ENCODE results near the gene CEP76.
"Not testable (repeated sequence)": the region's sequence is repeated elsewhere in the genome, so short reads cannot be mapped to it uniquely, and the experiment has no call there.

DNA sequence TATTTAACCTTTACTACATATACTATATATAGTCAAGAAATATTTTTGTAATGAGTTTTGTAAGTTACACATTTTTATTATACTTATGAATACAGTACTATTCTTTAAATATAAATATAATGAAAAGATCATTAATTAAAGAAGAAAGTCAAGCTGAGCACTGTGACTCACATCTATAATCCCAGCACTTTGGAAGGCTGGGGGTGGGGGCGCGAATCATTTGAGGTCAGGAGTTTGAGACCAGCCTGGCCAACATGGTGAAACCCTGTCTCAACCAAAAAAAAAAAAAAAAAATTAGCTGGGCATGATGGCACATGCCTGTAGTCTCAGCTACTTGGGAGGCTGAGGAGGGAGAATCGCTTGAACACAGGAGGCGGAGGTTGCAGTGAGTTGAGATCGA lies 58.8 kb downstream of the CEP76 start:
- not testable (repeated sequence) for TF ChIP-seq ZNF8 (CRISPR knock-in tag; IDR thresholded peaks at IDR 0.05); ISL1 (CRISPR knock-in tag; IDR thresholded peaks at IDR 0.05); ZC3H10 (CRISPR knock-in tag; IDR thresholded peaks at IDR 0.05); ZNF565 (CRISPR knock-in tag; conservative IDR thresholded peaks at IDR 0.05; ENCODE audit: low read depth); ESRRG (CRISPR knock-in tag; IDR thresholded peaks at IDR 0.05); OSR1 (CRISPR knock-in tag; IDR thresholded peaks at IDR 0.05); GLIS3 (CRISPR knock-in tag; IDR thresholded peaks at IDR 0.05); RARB (CRISPR knock-in tag; IDR thresholded peaks at IDR 0.05); PPARA (CRISPR knock-in tag; IDR thresholded peaks at IDR 0.05; ENCODE audit: borderline replicate concordance); TCF4 (CRISPR knock-in tag; IDR thresholded peaks at IDR 0.05; ENCODE audit: borderline replicate concordance); ZFP30 (CRISPR knock-in tag; IDR thresholded peaks at IDR 0.05)
- TF ChIP-seq, protein P1, sequence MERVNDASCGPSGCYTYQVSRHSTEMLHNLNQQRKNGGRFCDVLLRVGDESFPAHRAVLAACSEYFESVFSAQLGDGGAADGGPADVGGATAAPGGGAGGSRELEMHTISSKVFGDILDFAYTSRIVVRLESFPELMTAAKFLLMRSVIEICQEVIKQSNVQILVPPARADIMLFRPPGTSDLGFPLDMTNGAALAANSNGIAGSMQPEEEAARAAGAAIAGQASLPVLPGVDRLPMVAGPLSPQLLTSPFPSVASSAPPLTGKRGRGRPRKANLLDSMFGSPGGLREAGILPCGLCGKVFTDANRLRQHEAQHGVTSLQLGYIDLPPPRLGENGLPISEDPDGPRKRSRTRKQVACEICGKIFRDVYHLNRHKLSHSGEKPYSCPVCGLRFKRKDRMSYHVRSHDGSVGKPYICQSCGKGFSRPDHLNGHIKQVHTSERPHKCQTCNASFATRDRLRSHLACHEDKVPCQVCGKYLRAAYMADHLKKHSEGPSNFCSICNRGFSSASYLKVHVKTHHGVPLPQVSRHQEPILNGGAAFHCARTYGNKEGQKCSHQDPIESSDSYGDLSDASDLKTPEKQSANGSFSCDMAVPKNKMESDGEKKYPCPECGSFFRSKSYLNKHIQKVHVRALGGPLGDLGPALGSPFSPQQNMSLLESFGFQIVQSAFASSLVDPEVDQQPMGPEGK (CRISPR knock-in tag; IDR thresholded peaks at IDR 0.05; ENCODE audit: borderline replicate concordance): not testable (repeated sequence)
- TF ChIP-seq, protein P2, sequence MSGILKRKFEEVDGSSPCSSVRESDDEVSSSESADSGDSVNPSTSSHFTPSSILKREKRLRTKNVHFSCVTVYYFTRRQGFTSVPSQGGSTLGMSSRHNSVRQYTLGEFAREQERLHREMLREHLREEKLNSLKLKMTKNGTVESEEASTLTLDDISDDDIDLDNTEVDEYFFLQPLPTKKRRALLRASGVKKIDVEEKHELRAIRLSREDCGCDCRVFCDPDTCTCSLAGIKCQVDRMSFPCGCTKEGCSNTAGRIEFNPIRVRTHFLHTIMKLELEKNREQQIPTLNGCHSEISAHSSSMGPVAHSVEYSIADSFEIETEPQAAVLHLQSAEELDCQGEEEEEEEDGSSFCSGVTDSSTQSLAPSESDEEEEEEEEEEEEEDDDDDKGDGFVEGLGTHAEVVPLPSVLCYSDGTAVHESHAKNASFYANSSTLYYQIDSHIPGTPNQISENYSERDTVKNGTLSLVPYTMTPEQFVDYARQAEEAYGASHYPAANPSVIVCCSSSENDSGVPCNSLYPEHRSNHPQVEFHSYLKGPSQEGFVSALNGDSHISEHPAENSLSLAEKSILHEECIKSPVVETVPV (CRISPR knock-in tag; IDR thresholded peaks at IDR 0.05): not testable (repeated sequence)
- TF ChIP-seq, protein P3, sequence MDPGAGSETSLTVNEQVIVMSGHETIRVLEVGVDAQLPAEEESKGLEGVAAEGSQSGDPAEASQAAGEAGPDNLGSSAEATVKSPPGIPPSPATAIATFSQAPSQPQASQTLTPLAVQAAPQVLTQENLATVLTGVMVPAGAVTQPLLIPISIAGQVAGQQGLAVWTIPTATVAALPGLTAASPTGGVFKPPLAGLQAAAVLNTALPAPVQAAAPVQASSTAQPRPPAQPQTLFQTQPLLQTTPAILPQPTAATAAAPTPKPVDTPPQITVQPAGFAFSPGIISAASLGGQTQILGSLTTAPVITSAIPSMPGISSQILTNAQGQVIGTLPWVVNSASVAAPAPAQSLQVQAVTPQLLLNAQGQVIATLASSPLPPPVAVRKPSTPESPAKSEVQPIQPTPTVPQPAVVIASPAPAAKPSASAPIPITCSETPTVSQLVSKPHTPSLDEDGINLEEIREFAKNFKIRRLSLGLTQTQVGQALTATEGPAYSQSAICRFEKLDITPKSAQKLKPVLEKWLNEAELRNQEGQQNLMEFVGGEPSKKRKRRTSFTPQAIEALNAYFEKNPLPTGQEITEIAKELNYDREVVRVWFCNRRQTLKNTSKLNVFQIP (CRISPR knock-in tag; IDR thresholded peaks at IDR 0.05; ENCODE audit: borderline replicate concordance, low read depth): not testable (repeated sequence)

Data from SK-N-SH treated with all-trans-retinoic acid at 6 μM for 48 hours (cell line).